HEK293 (cell line): ENCODE data around the gene PAM.

ENCODE experiments used
- CTCF ChIA-PET: fragments of 350-600 bp; formaldehyde crosslinking; extraction: SDS; loops from one replicate; lab custom pipeline; 2021; ENCODE audit warnings: antibody characterized with exemption; lab: Yijun Ruan, JAX
- POLR2A ChIA-PET: fragments of 300-600 bp; formaldehyde crosslinking; extraction: SDS; loops from one replicate; lab custom pipeline; 2020; ENCODE audit warnings: antibody characterized with exemption, inconsistent platforms; lab: Yijun Ruan, JAX
- H3K27ac ChIP-seq: fragments of 200-500 bp; sonication (Bioruptor generic); 2 replicates; pipeline ENCODE4 v1.5.1; 2014; ENCODE audit warnings: low read depth, low read length, control low read depth, inconsistent platforms; ENCODE audit errors: extremely low read depth
- H3K36me3 ChIP-seq, 2 experiments: fragments of 200-500 bp in 1 of 2; sonication (Bioruptor generic) in 1 of 2; 1 replicate in 1 of 2; 2 replicates in 1 of 2; pipeline ENCODE4 v1.5.1; 2014 to 2017; ENCODE audit warnings: inconsistent platforms in 2 of 2, low read length in 2 of 2; ENCODE audit not compliant: control insufficient read depth in 2 of 2, insufficient read depth in 1 of 2
- H3K4me1 ChIP-seq: fragments of 200-500 bp; sonication (Bioruptor generic); 2 replicates; pipeline ENCODE4 v1.5.1; 2014; ENCODE audit warnings: mild to moderate bottlenecking, low read length, inconsistent platforms; ENCODE audit not compliant: control insufficient read depth, insufficient read depth
- H3K4me3 ChIP-seq: 2 replicates; pipeline ENCODE4 v1.5.1; 2011; ENCODE audit warnings: low read depth, mild to moderate bottlenecking, control low read depth, low read length, moderate library complexity
- H3K9me3 ChIP-seq: fragments of 200-500 bp; sonication (Bioruptor generic); 2 replicates; pipeline ENCODE4 v1.5.1; 2014; ENCODE audit warnings: low read depth, low read length, inconsistent platforms; ENCODE audit not compliant: control insufficient read depth, insufficient read depth
- BCL11B ChIP-seq: fragments of 450-650 bp; formaldehyde crosslinking; IDR thresholded peaks from 2 replicates; pipeline ENCODE4 v1.5.1; 2016; ENCODE audit warnings: low read depth, missing biosample characterization, missing genetic modification characterization
- ELK4 ChIP-seq: IDR thresholded peaks from 2 replicates; pipeline ENCODE4 v1.6.1; 2011; ENCODE audit warnings: mild to moderate bottlenecking, low read depth, low read length, borderline replicate concordance
- OVOL3 ChIP-seq: fragments of 450-650 bp; formaldehyde crosslinking; IDR thresholded peaks from 2 replicates; pipeline ENCODE4 v1.5.1; 2016; ENCODE audit warnings: missing biosample characterization, missing genetic modification characterization
- PRDM6 ChIP-seq: fragments of 450-650 bp; formaldehyde crosslinking; IDR thresholded peaks from 2 replicates; pipeline ENCODE4 v1.5.1; 2017; ENCODE audit warnings: missing biosample characterization, missing genetic modification characterization
- SCRT1 ChIP-seq: fragments of 450-650 bp; formaldehyde crosslinking; IDR thresholded peaks from 2 replicates; pipeline ENCODE4 v1.5.1; 2016; ENCODE audit warnings: missing biosample characterization, missing genetic modification characterization, borderline replicate concordance
- SP7 ChIP-seq: fragments of 450-650 bp; formaldehyde crosslinking; IDR thresholded peaks from 2 replicates; pipeline ENCODE4 v1.5.1; 2016; ENCODE audit warnings: missing biosample characterization, missing genetic modification characterization
- YY1 ChIP-seq: fragments of 450-650 bp; formaldehyde crosslinking; IDR thresholded peaks from 2 replicates; pipeline ENCODE4 v1.5.1; 2018; ENCODE audit warnings: missing biosample characterization, missing genetic modification characterization
- YY2 ChIP-seq: fragments of 450-650 bp; formaldehyde crosslinking; IDR thresholded peaks from 2 replicates; pipeline ENCODE4 v1.5.1; 2016; ENCODE audit warnings: missing biosample characterization, missing genetic modification characterization
- ZBTB49 ChIP-seq: fragments of 450-650 bp; formaldehyde crosslinking; IDR thresholded peaks from 2 replicates; pipeline ENCODE4 v1.5.1; 2016; ENCODE audit warnings: missing biosample characterization, missing genetic modification characterization, low read depth
- ZBTB7A ChIP-seq: fragments of 450-650 bp; formaldehyde crosslinking; IDR thresholded peaks from 2 replicates; pipeline ENCODE4 v1.5.1; 2016; ENCODE audit warnings: low read depth, missing biosample characterization, missing genetic modification characterization
- ZNF121 ChIP-seq: fragments of 450-650 bp; formaldehyde crosslinking; IDR thresholded peaks from 2 replicates; pipeline ENCODE4 v1.5.1; 2016; ENCODE audit warnings: missing biosample characterization, missing genetic modification characterization
- ZNF138 ChIP-seq: fragments of 450-650 bp; formaldehyde crosslinking; IDR thresholded peaks from 2 replicates; pipeline ENCODE4 v1.5.1; 2016; ENCODE audit warnings: missing biosample characterization, missing genetic modification characterization, borderline replicate concordance
- ZNF19 ChIP-seq: fragments of 450-650 bp; formaldehyde crosslinking; IDR thresholded peaks from 2 replicates; pipeline ENCODE4; 2016; ENCODE audit warnings: missing biosample characterization, missing genetic modification characterization, low read depth
- ZNF221 ChIP-seq: fragments of 450-650 bp; formaldehyde crosslinking; IDR thresholded peaks from 2 replicates; pipeline ENCODE4 v1.5.1; 2017; ENCODE audit warnings: missing biosample characterization, missing genetic modification characterization, borderline replicate concordance
- ZNF23 ChIP-seq: fragments of 450-650 bp; formaldehyde crosslinking; IDR thresholded peaks from 2 replicates; pipeline ENCODE4 v1.5.1; 2016; ENCODE audit warnings: missing biosample characterization, missing genetic modification characterization, borderline replicate concordance
- ZNF239 ChIP-seq: fragments of 450-650 bp; formaldehyde crosslinking; IDR thresholded peaks from 2 replicates; pipeline ENCODE4 v1.5.1; 2016; ENCODE audit warnings: missing biosample characterization, missing genetic modification characterization
- ZNF311 ChIP-seq: fragments of 450-650 bp; formaldehyde crosslinking; IDR thresholded peaks from 2 replicates; pipeline ENCODE4 v1.5.1; 2017; ENCODE audit warnings: missing biosample characterization, missing genetic modification characterization, borderline replicate concordance
- ZNF529 ChIP-seq: fragments of 450-650 bp; formaldehyde crosslinking; IDR thresholded peaks from 2 replicates; pipeline ENCODE4 v1.5.1; 2017; ENCODE audit warnings: missing genetic modification characterization, missing biosample characterization; ENCODE audit not compliant: insufficient replicate concordance
- ZNF544 ChIP-seq: fragments of 450-650 bp; formaldehyde crosslinking; IDR thresholded peaks from 2 replicates; pipeline ENCODE4 v1.5.0; 2017; ENCODE audit warnings: missing biosample characterization, missing genetic modification characterization
- ZNF585B ChIP-seq: fragments of 450-650 bp; formaldehyde crosslinking; IDR thresholded peaks from 2 replicates; pipeline ENCODE4 v1.5.1; 2016; ENCODE audit warnings: missing biosample characterization, missing genetic modification characterization
- ZNF664 ChIP-seq: fragments of 450-650 bp; formaldehyde crosslinking; IDR thresholded peaks from 2 replicates; pipeline ENCODE4 v1.5.1; 2016; ENCODE audit warnings: missing biosample characterization, missing genetic modification characterization
- ZNF707 ChIP-seq: fragments of 450-650 bp; formaldehyde crosslinking; IDR thresholded peaks from 2 replicates; pipeline ENCODE4 v1.5.1; 2016; ENCODE audit warnings: missing biosample characterization, missing genetic modification characterization
- ZNF76 ChIP-seq: fragments of 450-650 bp; formaldehyde crosslinking; IDR thresholded peaks from 2 replicates; pipeline ENCODE4; 2016; ENCODE audit warnings: low read depth, missing biosample characterization, missing genetic modification characterization, borderline replicate concordance
- ZNF776 ChIP-seq: fragments of 450-650 bp; formaldehyde crosslinking; IDR thresholded peaks from 2 replicates; pipeline ENCODE4 v1.5.0; 2017; ENCODE audit warnings: missing biosample characterization, missing genetic modification characterization, borderline replicate concordance
- ZNF792 ChIP-seq: fragments of 450-650 bp; formaldehyde crosslinking; IDR thresholded peaks from 2 replicates; pipeline ENCODE4 v1.5.1; 2016; ENCODE audit warnings: missing biosample characterization, missing genetic modification characterization
- TF ChIP-seq, protein P1 (sequence below): fragments of 450-650 bp; formaldehyde crosslinking; IDR thresholded peaks from 2 replicates; pipeline ENCODE4 v1.5.1; 2016; ENCODE audit warnings: missing biosample characterization, missing genetic modification characterization
- TF ChIP-seq, protein P2 (sequence below): fragments of 450-650 bp; formaldehyde crosslinking; IDR thresholded peaks from 2 replicates; pipeline ENCODE4 v1.5.1; 2016; ENCODE audit warnings: missing biosample characterization, missing genetic modification characterization

PAM gene

GRCh38 chr5:102772273-102772672 lies 17.2 kb downstream of the PAM start:
- TF ChIP-seq, protein P1, sequence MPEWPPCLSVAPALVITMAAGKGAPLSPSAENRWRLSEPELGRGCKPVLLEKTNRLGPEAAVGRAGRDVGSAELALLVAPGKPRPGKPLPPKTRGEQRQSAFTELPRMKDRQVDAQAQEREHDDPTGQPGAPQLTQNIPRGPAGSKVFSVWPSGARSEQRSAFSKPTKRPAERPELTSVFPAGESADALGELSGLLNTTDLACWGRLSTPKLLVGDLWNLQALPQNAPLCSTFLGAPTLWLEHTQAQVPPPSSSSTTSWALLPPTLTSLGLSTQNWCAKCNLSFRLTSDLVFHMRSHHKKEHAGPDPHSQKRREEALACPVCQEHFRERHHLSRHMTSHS (tag by site-specific recombination): no peak
- TF ChIP-seq ZNF311 (no peak), ELK4 (no peak), ZNF776 (tag by site-specific recombination) (no peak), YY2 (tag by site-specific recombination) (no peak), ZNF664 (tag by site-specific recombination) (no peak), SP7 (tag by site-specific recombination) (no peak), ZNF23 (tag by site-specific recombination) (no peak), ZBTB7A (tag by site-specific recombination) (no peak), ZNF138 (tag by site-specific recombination) (no peak), ZNF792 (no peak), ZNF585B (tag by site-specific recombination) (no peak), BCL11B (tag by site-specific recombination) (no peak), ZBTB49 (no peak)
- TF ChIP-seq, all 188 proteins: peak for 0
- no peaks in the 10 kb centered on the region for H3K36me3 ChIP-seq
- CTCF ChIA-PET: interaction anchor here (1.1 kb wide), 1 partner anchor 259 kb away, joined by 3 read pairs; no protein-coding TSS in a partner anchor
- H3K27ac ChIP-seq: no peak overlapping the region
- H3K9me3 ChIP-seq: no peaks in the 10 kb centered on the region
- POLR2A ChIA-PET: no interaction called here
- no peaks in the 10 kb centered on the region for H3K4me1 ChIP-seq
- H3K4me3 ChIP-seq: no peak overlapping the region

DNA sequence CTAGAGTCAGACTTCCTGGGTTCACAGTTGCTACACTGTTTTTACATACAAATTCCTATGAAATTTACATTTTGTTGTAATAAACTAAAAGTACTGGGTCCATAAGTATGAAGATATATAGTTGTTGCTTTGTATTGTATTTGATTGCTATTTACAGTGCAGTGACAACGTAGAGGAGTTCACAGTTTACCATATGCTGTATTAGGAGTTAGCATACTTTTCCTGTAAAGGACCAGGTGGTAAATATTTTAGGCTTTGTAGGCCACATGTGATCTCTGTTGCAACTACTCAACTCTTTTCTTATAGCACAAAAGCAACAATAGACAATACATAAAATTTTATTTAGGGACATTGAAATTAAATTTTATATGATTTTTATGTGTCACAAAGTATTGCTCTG lies 18.0 kb downstream of the PAM start:
- Histone ChIP-seq H3K27ac (no peak overlapping the region), H3K4me1 (no peaks in the 10 kb centered on the region), H3K4me3 (no peak overlapping the region), H3K36me3 (no peaks in the 10 kb centered on the region), H3K9me3 (no peaks in the 10 kb centered on the region)
- ChIA-PET CTCF (no interaction called here), POLR2A (no interaction called here)
- no peak for TF ChIP-seq PRDM6 (tag by site-specific recombination)
- no peak for TF ChIP-seq ZNF221 (tag by site-specific recombination)
- TF ChIP-seq ZNF121 (tag by site-specific recombination): no peak
- no peak for TF ChIP-seq ZNF19 (tag by site-specific recombination)
- no peak for TF ChIP-seq ZNF76 (tag by site-specific recombination)
- TF ChIP-seq ZNF544 (tag by site-specific recombination): no peak
- TF ChIP-seq, protein P2, sequence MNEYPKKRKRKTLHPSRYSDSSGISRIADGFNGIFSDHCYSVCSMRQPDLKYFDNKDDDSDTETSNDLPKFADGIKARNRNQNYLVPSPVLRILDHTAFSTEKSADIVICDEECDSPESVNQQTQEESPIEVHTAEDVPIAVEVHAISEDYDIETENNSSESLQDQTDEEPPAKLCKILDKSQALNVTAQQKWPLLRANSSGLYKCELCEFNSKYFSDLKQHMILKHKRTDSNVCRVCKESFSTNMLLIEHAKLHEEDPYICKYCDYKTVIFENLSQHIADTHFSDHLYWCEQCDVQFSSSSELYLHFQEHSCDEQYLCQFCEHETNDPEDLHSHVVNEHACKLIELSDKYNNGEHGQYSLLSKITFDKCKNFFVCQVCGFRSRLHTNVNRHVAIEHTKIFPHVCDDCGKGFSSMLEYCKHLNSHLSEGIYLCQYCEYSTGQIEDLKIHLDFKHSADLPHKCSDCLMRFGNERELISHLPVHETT (tag by site-specific recombination): no peak
- no peak for TF ChIP-seq ZBTB49
- no peak for TF ChIP-seq ZNF529 (tag by site-specific recombination)
- TF ChIP-seq OVOL3 (tag by site-specific recombination): no peak
- no peak for TF ChIP-seq ZNF707
- no peak for TF ChIP-seq ZNF239 (tag by site-specific recombination)
- TF ChIP-seq YY1 (tag by site-specific recombination): no peak
- no peak for TF ChIP-seq SCRT1 (tag by site-specific recombination)
